Measurements from ENCODE around the gene ST3GAL6. TPM values are rescaled to one million over a fixed set of nuclear protein-coding genes. Genes with fewer than 3 reads are reported as not detected.

The ST3GAL6 gene
- total and polyA plus RNA-seq, 2 of the 13 experiments (the other 11 are each of a cell fraction or from before 2014, with no cell fraction given): 17.5 to 23.2 TPM

- TF ChIP-seq ZNF142 (CRISPR knock-in tag; IDR thresholded peaks at IDR 0.05): no peak
- no peak for TF ChIP-seq KAT2B (IDR thresholded peaks at IDR 0.05; ENCODE audit: borderline replicate concordance, low read depth, low read length)
- no peak for TF ChIP-seq RORA (CRISPR knock-in tag; IDR thresholded peaks at IDR 0.05)
- TF ChIP-seq ZNF333 (CRISPR knock-in tag; IDR thresholded peaks at IDR 0.05; ENCODE audit: borderline replicate concordance): no peak
- TF ChIP-seq MYC (CRISPR knock-in tag; IDR thresholded peaks at IDR 0.05; ENCODE audit: borderline replicate concordance): no peak
- TF ChIP-seq ZNF124 (CRISPR knock-in tag; IDR thresholded peaks at IDR 0.05): no peak
- no peak for TF ChIP-seq ZSCAN31 (CRISPR knock-in tag; IDR thresholded peaks at IDR 0.05; ENCODE audit: low read depth)
- TF ChIP-seq GRHL1 (CRISPR knock-in tag; conservative IDR thresholded peaks at IDR 0.05): no peak
- no peak for TF ChIP-seq ZBTB26 (CRISPR knock-in tag; IDR thresholded peaks at IDR 0.05; ENCODE audit: borderline replicate concordance)
- TF ChIP-seq ZNF781 (CRISPR knock-in tag; IDR thresholded peaks at IDR 0.05; ENCODE audit: borderline replicate concordance, not compliant biosample characterization): no peak
- no peak for TF ChIP-seq ZNF138 (CRISPR knock-in tag; IDR thresholded peaks at IDR 0.05; ENCODE audit: low read depth)
- no peak for TF ChIP-seq ZNF572 (CRISPR knock-in tag; IDR thresholded peaks at IDR 0.05)
- no peak for TF ChIP-seq JUND (CRISPR knock-in tag; IDR thresholded peaks at IDR 0.05)
- no peak for TF ChIP-seq E2F2 (CRISPR knock-in tag; IDR thresholded peaks at IDR 0.05; ENCODE audit: borderline replicate concordance)
- no peak for TF ChIP-seq PHF5A (CRISPR knock-in tag; IDR thresholded peaks at IDR 0.05; ENCODE audit: low read depth, unreplicated experiment)
- no peak for TF ChIP-seq MBNL3 (CRISPR knock-in tag; conservative IDR thresholded peaks at IDR 0.05)
- no peak for TF ChIP-seq ZNF512 (CRISPR knock-in tag; IDR thresholded peaks at IDR 0.05)
- TF ChIP-seq SAFB2 (CRISPR knock-in tag; IDR thresholded peaks at IDR 0.05; ENCODE audit: borderline replicate concordance, low read depth): no peak
Observed at GRCh38 chr3:98786364-98787006, 23.3 kb downstream of the ST3GAL6 start (continued).
